Activated CD8-positive, alpha-beta memory T cell treated with anti-CD3 and anti-CD28 coated beads for 36 hours (primary cell): Measurements from ENCODE around the gene MUC4. TPM values are rescaled to one million over a fixed set of nuclear protein-coding genes. Genes with fewer than 3 reads are reported as not detected.

Experiments used
- CTCF ChIA-PET: fragments of 350-600 bp; sonication (Branson Sonifier 250); formaldehyde crosslinking; loops from one replicate; lab custom pipeline; 2021; ENCODE audit warnings: antibody characterized with exemption; lab: Charles Lee
- POLR2A ChIA-PET: fragments of 350-600 bp; sonication (Branson Sonifier 250); formaldehyde crosslinking; loops from one replicate; lab custom pipeline; 2021; ENCODE audit warnings: antibody characterized with exemption; lab: Charles Lee
- total RNA-seq, 2 experiments: library from RNA; stranded (reverse); gene quantifications; one replicate each; pipeline ENCODE4 v1.2.3, GENCODE V29; 2021

The MUC4 gene
- total RNA-seq, 2 experiments from 2014 or later, result 0.13 to 0.32 TPM

DNA sequence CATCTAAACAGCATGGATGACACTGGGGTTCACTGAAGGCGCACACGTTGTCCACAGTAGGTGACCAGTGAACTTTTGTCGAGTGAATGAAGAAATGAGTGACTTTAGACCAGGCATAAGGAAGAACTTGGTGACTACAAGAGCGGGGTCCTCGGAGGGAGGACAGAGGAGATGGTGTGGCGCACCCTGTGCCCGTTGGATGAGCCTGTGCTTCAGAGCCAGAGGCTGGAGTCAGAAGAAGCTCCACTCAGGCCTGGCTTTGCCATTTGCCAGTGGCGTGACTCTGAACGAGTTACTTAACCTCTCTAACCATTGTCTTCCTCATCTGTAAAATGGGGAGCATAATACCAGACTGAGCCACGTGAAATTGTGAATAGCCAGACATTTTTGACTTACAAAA, 42.2 kb downstream of the MUC4 start:
- POLR2A ChIA-PET, result no interaction called here
- CTCF ChIA-PET, result no interaction called here

DNA sequence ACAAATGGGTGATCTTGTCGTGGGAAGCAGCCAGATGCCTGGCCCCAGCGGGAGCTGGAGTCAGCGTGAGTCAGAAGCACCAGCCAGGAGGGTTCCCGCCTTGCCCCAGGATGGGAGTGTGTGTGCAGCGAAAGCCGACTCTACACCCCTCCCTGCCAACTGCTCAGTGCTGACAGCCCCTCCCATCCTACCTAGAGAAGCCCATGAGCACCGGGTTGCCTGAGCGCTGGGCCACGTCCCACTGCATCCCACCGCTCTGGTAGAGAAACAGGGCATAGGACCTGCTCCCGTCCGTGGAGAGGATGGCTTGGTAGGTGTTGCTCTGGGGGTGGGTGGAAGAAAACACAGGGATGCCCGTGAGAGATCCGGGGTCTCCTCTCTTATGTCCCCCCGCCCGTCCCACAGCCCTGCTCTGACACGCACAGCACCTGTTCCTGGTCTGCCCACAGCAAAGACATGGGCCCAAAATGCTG, 42.9 kb downstream of the MUC4 start:
- CTCF ChIA-PET, result no interaction called here
- POLR2A ChIA-PET, result no interaction called here

DNA sequence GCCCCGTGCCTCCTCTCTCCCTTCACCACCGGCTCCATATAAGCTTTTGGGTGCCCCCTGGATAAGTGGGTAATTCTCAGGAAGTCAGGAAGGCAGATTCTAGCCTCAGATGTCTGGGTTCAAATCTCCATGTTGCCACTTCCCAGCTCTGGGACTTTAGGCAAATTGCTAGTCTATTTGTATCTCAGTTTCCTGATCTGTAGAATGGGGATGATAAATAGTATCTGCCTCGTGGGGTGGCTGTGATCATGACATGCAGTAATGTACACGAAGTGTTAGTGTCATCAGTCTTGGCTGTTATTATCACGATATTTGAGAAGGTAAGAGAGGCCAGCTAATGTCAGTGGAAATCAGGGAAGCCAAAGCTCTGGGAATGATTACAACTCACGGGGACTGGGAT, 43.3 kb downstream of the MUC4 start:
- CTCF ChIA-PET, result no interaction called here
- POLR2A ChIA-PET, result no interaction called here

DNA sequence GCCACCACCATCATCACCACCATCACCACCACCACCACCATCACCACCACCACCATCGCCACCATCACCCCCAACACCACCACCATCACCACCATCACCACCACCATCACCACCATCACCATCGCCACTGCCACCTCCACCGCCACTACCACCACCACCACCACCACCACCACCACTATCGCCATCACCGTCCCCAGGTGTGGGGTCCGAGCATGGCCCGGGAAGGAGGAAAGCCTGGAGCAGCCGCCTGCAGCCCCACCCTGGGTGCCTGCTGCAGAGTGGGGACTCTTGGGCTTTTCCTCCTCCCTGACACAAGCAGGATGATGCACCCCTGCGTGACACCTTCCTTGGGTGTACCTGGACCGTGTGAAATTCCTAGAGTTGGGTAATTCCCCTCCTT, 43.9 kb downstream of the MUC4 start:
- CTCF ChIA-PET, result no interaction called here
- POLR2A ChIA-PET, result no interaction called here

DNA sequence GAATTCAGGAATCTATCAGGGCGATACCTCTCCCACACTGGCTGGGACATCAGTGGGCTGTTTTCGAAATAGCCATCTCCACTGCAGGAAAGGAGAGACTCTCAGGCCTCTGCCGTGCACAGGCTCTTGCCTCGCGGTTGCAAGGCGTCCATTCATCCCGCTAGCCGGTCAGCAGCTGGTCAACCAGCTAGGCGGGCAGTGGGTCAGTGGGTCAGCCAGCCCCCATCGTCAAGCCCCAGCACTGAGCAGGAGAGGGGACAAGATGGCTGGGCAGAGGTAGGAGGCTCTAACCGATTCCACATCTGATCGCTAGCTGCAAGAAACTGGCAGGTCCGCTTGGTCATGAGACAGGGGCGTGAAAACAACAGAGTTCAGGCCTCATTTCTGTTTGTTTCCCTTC, 45.1 kb downstream of the MUC4 start:
- ChIA-PET CTCF (interaction anchor here (0.8 kb wide), 1 partner anchor 28 kb away, joined by 3 read pairs; no protein-coding TSS in a partner anchor), POLR2A (no interaction called here)

GRCh38 chr3:195764961-195765706, 46.6 kb downstream of the MUC4 start:
- ChIA-PET POLR2A (no interaction called here), CTCF (no interaction called here)

- ChIA-PET CTCF (no interaction called here), POLR2A (no interaction called here)
These were observed 47.6 kb downstream of the MUC4 start for GRCh38 chr3:195763843-195764825.

GRCh38 chr3:195763076-195763830, 48.5 kb downstream of the MUC4 start:
- POLR2A ChIA-PET, result no interaction called here
- CTCF ChIA-PET, result no interaction called here

DNA sequence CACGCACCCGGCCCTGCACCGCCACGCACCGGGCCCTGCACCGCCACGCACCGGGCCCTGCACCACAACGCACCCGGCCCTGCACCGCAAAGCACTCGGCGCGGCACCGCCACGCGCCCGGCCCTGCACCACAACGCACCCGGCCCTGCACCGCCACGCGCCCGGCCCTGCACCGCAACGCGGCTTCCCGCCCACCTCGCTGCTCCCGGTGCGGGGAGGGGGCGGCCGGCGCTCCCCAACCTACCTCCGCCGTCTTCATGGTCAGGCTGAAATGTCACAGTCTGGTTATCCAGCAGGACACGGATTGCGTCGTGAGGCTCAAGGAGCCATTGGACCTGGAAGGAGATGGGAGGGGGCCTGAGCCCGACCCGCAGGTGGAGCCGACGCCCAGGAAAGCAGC, 49.1 kb downstream of the MUC4 start:
- ChIA-PET POLR2A (no interaction called here), CTCF (no interaction called here)

DNA sequence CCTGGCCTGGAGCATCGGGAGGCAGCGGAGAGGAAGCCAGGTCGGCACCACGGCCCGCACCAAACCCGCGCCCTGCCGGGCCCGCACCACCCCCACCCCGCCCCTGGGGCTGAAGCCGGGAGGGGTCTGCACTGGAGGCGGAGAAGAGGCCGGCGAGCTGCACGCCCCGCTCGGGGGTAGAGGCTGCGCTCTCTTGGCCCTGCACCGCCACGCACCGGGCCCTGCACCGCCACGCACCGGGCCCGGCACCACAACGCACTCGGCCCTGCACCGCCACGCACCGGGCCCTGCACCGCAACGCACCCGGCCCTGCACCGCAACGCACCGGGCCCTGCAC, 49.5 kb downstream of the MUC4 start:
- CTCF ChIA-PET, result no interaction called here
- POLR2A ChIA-PET, result no interaction called here

- ChIA-PET POLR2A (interaction anchor here (0.6 kb wide), 1 partner anchor 98 kb away, joined by 3 read pairs; no protein-coding TSS in a partner anchor), CTCF (no interaction called here)
These were observed 50.0 kb downstream of the MUC4 start for GRCh38 chr3:195761567-195762248.

GRCh38 chr3:195761123-195761566, 50.6 kb downstream of the MUC4 start:
- ChIA-PET CTCF (no interaction called here), POLR2A (interaction anchor here (0.6 kb wide), 1 partner anchor 98 kb away, joined by 3 read pairs; no protein-coding TSS in a partner anchor)

GRCh38 chr3:195760345-195761122, 51.2 kb downstream of the MUC4 start:
- POLR2A ChIA-PET, result no interaction called here
- CTCF ChIA-PET, result no interaction called here

DNA sequence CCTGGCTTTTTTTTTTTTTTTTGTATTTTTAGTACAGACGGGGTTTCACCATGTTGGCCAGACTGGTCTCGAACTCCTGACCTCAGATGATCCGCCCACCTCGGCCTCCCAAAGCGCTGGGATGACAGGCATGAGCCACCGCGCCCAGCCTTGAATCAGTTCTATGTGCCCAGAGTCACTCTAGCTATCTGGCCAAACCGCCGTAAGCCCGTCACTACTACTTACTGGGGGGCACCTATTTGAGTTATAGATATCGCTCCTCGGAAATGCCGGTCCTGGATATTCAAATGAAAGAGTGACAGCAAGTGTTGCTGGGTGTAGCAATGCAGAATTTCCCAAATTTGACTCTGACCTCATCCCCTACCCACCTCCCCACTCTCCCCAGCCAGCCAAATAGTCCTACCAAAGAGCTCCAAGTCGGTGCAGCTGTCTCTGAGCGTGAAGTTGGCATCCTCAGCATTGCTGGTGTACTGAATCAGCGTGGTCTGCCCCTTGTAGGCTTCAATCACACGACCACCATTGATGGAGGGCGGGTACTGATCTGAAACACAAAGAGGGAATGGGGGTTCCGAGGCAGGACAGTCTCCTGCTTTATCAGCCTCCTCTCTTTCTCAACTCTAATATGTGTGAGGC, 52.9 kb downstream of the MUC4 start:
- ChIA-PET POLR2A (no interaction called here), CTCF (interaction anchor here (0.6 kb wide), 2 partner anchors 64 to 762 kb away, joined by 3 read pairs; no protein-coding TSS in a partner anchor)

- CTCF ChIA-PET, result no interaction called here
- POLR2A ChIA-PET, result no interaction called here
These were observed 53.9 kb downstream of the MUC4 start for GRCh38 chr3:195757827-195758226.

GRCh38 chr3:195757438-195757770, 54.3 kb downstream of the MUC4 start:
- POLR2A ChIA-PET, result no interaction called here
- CTCF ChIA-PET, result no interaction called here

DNA sequence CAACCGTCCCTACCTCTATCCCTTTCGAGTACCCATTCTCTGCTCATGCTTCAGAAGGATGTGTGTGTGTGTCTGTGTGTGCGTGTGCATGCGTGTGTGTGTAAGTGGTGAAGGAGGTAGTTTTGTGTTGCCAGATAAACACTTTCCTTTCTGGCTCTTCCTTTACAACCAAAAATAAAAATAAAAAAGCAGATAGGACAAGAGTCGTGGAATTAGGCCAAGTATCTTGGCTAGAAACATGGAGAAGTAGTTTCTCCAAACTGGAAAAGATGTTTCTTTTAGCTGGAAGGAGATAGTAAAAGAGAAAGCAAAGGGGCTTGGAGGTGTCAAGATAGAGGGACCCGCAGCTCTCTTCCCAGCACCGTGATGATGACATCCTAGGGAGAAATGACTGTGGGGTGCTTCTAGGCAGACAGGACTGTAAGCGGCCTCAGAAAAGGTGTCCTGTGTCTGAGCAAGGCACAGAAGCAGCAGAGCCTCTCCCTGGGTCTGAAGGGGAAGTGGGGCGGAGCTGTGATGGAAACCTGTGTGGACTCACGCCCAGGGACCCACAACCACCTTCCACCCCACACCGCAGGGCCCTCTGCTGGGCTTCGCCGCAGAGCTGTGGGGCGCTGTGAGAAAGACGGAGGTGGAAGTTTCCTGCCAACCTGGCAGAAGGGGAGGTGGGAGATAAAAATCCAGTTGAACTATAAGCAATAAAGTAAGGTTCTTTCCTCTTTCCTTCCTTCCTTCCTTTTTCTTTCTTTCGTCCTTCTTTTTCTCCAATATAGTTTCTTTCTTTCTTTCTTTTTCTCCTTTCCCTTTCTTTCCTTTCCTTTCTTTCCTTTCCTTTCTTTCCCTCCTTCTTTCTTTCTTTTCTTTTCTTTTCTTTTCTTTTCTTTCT, 55.7 kb downstream of the MUC4 start:
- CTCF ChIA-PET, result no interaction called here
- POLR2A ChIA-PET, result no interaction called here
